PC-3 (cell line): ENCODE measurements around the gene AFG3L2. TPM values are rescaled to one million over a fixed set of nuclear protein-coding genes. Genes with fewer than 3 reads are reported as not detected.
A peak's percentile ranks its signal among the peaks of the same experiment; 100 is the strongest.

Experiments
- ATAC-seq: fragments of 200-7000 bp; cut with Tn5 transposase; 2 replicates; pipeline ENCODE4 v1.9.1; 2020; ENCODE audit warnings: mild to moderate bottlenecking, moderate library complexity
- BruUV-seq: library from RNA; stranded (reverse); fragments of 400-500 nt; replicated peaks from 2 replicates; lab custom pipeline; 2021; lab: Mats Ljungman, UMichigan
- CTCF ChIA-PET: fragments of 300-600 bp; sonication (Branson Sonifier 250); formaldehyde crosslinking; loops from one replicate; lab custom pipeline; 2022; ENCODE audit warnings: antibody characterized with exemption; lab: Charles Lee
- POLR2A ChIA-PET: fragments of 300-600 bp; sonication (Branson Sonifier 250); formaldehyde crosslinking; loops from one replicate; lab custom pipeline; 2022; ENCODE audit warnings: antibody characterized with exemption; ENCODE audit not compliant: unreplicated experiment; lab: Charles Lee
- DNase-seq: peaks from one replicate; pipeline ENCODE4 v3.0.0-alpha.2; 2015
- H2AFZ ChIP-seq: fragments of 300-600 bp; sonication (generic); 2 replicates; pipeline ENCODE4 v1.6.0; 2016; ENCODE audit warnings: antibody characterized with exemption, low read length
- H3F3A ChIP-seq: fragments of 300-600 bp; sonication (generic); one replicate; pipeline ENCODE4 v1.6.0; 2017; ENCODE audit warnings: antibody characterized with exemption, low read length, control low read depth, mild to moderate bottlenecking; ENCODE audit not compliant: unreplicated experiment
- H3K27ac ChIP-seq: fragments of 300-600 bp; sonication (generic); 2 replicates; pipeline ENCODE4 v1.5.1; 2016; ENCODE audit warnings: mild to moderate bottlenecking, low read length
- H3K27me3 ChIP-seq: fragments of 300-600 bp; sonication (generic); 2 replicates; pipeline ENCODE4 v1.6.1; 2016; ENCODE audit warnings: low read length, mixed read lengths
- H3K36me3 ChIP-seq: fragments of 300-600 bp; sonication (generic); 2 replicates; pipeline ENCODE4 v1.6.1; 2016; ENCODE audit warnings: low read depth, mixed run types, low read length, mixed read lengths
- H3K4me1 ChIP-seq: fragments of 300-600 bp; sonication (generic); 2 replicates; pipeline ENCODE4 v1.5.1; 2016; ENCODE audit warnings: low read length; ENCODE audit not compliant: insufficient read depth
- H3K4me2 ChIP-seq: fragments of 300-600 bp; sonication (generic); 2 replicates; pipeline ENCODE4 v1.6.0; 2016; ENCODE audit warnings: low read length
- H3K4me3 ChIP-seq: fragments of 300-600 bp; sonication (generic); 2 replicates; pipeline ENCODE4 v1.5.1; 2016; ENCODE audit warnings: mild to moderate bottlenecking, low read length, mixed read lengths
- H3K79me2 ChIP-seq: fragments of 300-600 bp; sonication (generic); 2 replicates; pipeline ENCODE4 v1.6.1; 2017; ENCODE audit warnings: low read length, mixed read lengths
- H3K9ac ChIP-seq: fragments of 300-600 bp; sonication (generic); 2 replicates; pipeline ENCODE4 v1.6.0; 2016; ENCODE audit warnings: mild to moderate bottlenecking, low read length
- H3K9me2 ChIP-seq: fragments of 300-600 bp; sonication (generic); replicated peaks from 2 replicates; pipeline ENCODE4 v1.6.1; 2016; ENCODE audit warnings: mixed run types, low read length, mixed read lengths
- H3K9me3 ChIP-seq: fragments of 300-600 bp; sonication (generic); 2 replicates; pipeline ENCODE4 v1.6.1; 2016; ENCODE audit warnings: low read length, mixed read lengths
- H4K20me1 ChIP-seq: fragments of 300-600 bp; sonication (generic); 2 replicates; pipeline ENCODE4 v1.6.1; 2016; ENCODE audit warnings: low read length, mixed read lengths
- EZH2 ChIP-seq: fragments of 300-600 bp; sonication (generic); IDR thresholded peaks from one replicate; pipeline ENCODE4 v1.6.1; 2017; ENCODE audit warnings: antibody characterized with exemption, mild to moderate bottlenecking, low read length; ENCODE audit not compliant: unreplicated experiment
- EZH2phosphoT487 ChIP-seq: fragments of 300-600 bp; sonication (generic); IDR thresholded peaks from 2 replicates; pipeline ENCODE4 v1.6.1; 2018; ENCODE audit warnings: mild to moderate bottlenecking, antibody characterized with exemption, low read length, borderline replicate concordance
- intact Hi-C: fragments of 100-400 bp; cut with micrococcal nuclease; formaldehyde crosslinking; loops from 2 replicates; pipeline ENCODE4 v1.9.0; 2023
- total RNA-seq: library from RNA; depleted of rRNA; stranded (reverse); fragments of >200 nt; gene quantifications from 2 replicates; pipeline ENCODE4 v1.2.3, GENCODE V29; 2014
- TF ChIP-seq, protein P1 (sequence below): fragments of 300-600 bp; sonication (generic); conservative IDR thresholded peaks from 2 replicates; pipeline ENCODE4 v1.5.1; 2017; ENCODE audit warnings: antibody characterized with exemption, low read depth, mild to moderate bottlenecking, low read length

Gene AFG3L2
- total RNA-seq, 1 experiment from 2014 or later, result 79.3 TPM

DNA sequence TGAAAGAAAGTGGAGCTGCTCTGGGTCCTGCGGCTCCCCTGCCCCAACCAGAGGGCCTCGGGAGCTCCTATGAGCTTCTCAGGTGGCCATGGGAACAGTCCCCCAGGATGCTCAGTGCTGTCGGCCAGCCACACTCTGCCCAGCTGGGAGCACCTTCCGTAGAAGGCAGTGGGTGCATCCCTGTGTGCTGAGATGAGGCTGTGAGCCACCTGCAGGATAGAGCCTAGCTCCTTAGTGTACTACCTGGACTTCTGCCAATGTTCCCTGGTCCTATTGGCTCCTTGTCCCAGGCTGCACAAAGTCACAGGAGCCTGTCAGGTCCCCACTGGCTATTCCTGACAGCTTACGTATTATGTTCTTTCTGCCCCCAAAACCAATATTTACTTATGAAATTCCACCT is 46.8 kb upstream of the AFG3L2 start:
- no peaks in the 10 kb centered on the region for H4K20me1 ChIP-seq
- peak; percentile 16; the same call in 1 of the 2 replicates for ATAC-seq
- POLR2A ChIA-PET, result interaction anchor here (0.6 kb wide), 1 partner anchor 47 kb away, joined by 3 read pairs; the partner anchor contains the start of gene AFG3L2
- H2AFZ ChIP-seq, result no peak overlapping the region
- peak; percentile 33 for DNase-seq
- BruUV-seq, result no TSS peak
- peaks cover under 1% of the 10 kb centered on the region; the same call in 1 of the 2 replicates for H3K79me2 ChIP-seq
- TF ChIP-seq, protein P1, sequence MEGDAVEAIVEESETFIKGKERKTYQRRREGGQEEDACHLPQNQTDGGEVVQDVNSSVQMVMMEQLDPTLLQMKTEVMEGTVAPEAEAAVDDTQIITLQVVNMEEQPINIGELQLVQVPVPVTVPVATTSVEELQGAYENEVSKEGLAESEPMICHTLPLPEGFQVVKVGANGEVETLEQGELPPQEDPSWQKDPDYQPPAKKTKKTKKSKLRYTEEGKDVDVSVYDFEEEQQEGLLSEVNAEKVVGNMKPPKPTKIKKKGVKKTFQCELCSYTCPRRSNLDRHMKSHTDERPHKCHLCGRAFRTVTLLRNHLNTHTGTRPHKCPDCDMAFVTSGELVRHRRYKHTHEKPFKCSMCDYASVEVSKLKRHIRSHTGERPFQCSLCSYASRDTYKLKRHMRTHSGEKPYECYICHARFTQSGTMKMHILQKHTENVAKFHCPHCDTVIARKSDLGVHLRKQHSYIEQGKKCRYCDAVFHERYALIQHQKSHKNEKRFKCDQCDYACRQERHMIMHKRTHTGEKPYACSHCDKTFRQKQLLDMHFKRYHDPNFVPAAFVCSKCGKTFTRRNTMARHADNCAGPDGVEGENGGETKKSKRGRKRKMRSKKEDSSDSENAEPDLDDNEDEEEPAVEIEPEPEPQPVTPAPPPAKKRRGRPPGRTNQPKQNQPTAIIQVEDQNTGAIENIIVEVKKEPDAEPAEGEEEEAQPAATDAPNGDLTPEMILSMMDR, result no peak
- TF ChIP-seq EZH2phosphoT487 (no peak), EZH2 (no peak)
- no peaks in the 10 kb centered on the region for H3K27me3 ChIP-seq
- peaks cover 8% of the 10 kb centered on the region for H3K36me3 ChIP-seq
- no peaks in the 10 kb centered on the region for H3K9me3 ChIP-seq
- H3K4me3 ChIP-seq, result no peak overlapping the region
- CTCF ChIA-PET, result interaction anchor here (1.4 kb wide), 1 partner anchor 16 kb away, joined by 3 read pairs; the partner anchor contains the start of gene PRELID3A
- intact Hi-C loops, result no loop called here
- H3K9me2 ChIP-seq, result no peaks in the 10 kb centered on the region
- H3K9ac ChIP-seq, result no peak overlapping the region
- H3F3A ChIP-seq, result peaks cover 4% of the 10 kb centered on the region
- H3K4me1 ChIP-seq, result no peaks in the 10 kb centered on the region
- no peak overlapping the region for H3K27ac ChIP-seq
- no peak overlapping the region for H3K4me2 ChIP-seq

DNA sequence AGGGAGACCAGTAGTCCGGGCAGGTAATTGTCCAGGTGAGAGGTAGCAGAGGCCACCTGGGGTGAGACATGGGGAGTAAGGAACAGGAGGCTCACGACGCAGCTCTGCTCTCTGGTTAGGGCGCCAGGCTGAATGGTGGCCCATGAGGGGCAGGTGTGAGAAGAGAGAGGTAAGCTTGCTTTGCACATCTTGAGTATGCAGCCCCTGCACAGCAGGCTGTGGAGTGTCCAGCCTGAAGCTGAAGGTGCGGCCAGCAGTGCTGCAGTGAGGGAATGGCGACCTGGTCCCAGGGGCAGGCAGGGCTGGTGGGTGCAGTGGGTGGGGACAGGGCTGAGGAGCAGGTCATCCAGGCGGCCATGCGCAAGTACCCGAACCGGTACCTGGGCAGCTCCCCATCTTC is 46.4 kb upstream of the AFG3L2 start:
- H3K9me3 ChIP-seq, result no peaks in the 10 kb centered on the region
- H4K20me1 ChIP-seq, result no peaks in the 10 kb centered on the region
- POLR2A ChIA-PET, result interaction anchor here (0.6 kb wide), 1 partner anchor 47 kb away, joined by 3 read pairs; the partner anchor contains the start of gene AFG3L2
- H3K9me2 ChIP-seq, result no peaks in the 10 kb centered on the region
- BruUV-seq, result no TSS peak
- H3K36me3 ChIP-seq, result peaks cover 8% of the 10 kb centered on the region
- H3K9ac ChIP-seq, result no peak overlapping the region
- ATAC-seq, result no peak
- no peak overlapping the region for H3K27ac ChIP-seq
- CTCF ChIA-PET, result interaction anchor here (1.4 kb wide), 1 partner anchor 16 kb away, joined by 3 read pairs; the partner anchor contains the start of gene PRELID3A
- intact Hi-C loops, result no loop called here
- H3K27me3 ChIP-seq, result no peaks in the 10 kb centered on the region
- H3K79me2 ChIP-seq, result peaks cover 5% of the 10 kb centered on the region; the same call in 1 of the 2 replicates
- DNase-seq, result no peak
- H2AFZ ChIP-seq, result no peak overlapping the region
- TF ChIP-seq, protein P1, result no peak
- no peak for TF ChIP-seq EZH2phosphoT487
- TF ChIP-seq EZH2, result no peak
- H3K4me2 ChIP-seq, result no peak overlapping the region
- peaks cover 4% of the 10 kb centered on the region for H3F3A ChIP-seq
- H3K4me3 ChIP-seq, result no peak overlapping the region
- no peaks in the 10 kb centered on the region for H3K4me1 ChIP-seq

DNA sequence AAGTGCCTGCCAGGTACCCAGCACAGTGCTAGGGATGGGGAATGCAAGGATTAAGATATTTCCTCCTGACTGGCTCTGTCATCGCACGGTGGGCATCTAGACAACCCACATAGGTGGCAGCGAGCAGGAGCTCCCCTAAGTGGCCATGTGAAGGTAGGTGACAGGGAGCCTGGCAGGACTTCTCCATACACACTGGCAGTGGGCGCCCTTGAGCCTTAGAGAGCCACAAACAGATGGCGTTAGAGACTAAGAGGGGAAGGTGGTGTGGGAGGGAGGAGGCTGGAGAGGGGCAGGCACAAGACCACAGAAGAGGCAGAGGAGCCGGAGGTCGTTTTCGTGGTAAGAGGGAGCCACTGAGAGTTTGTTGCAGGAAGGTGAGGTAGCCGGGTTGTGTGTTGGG is 45.9 kb upstream of the AFG3L2 start:
- H3K79me2 ChIP-seq, result peaks cover 6% of the 10 kb centered on the region; the same call in 1 of the 2 replicates
- H3K27ac ChIP-seq, result no peak overlapping the region
- H3K4me1 ChIP-seq, result no peaks in the 10 kb centered on the region
- H2AFZ ChIP-seq, result no peak overlapping the region
- TF ChIP-seq EZH2, result no peak
- TF ChIP-seq, protein P1, result peak; percentile 64
- POLR2A ChIA-PET, result no interaction called here
- no peak overlapping the region for H3K4me2 ChIP-seq
- intact Hi-C loops, result no loop called here
- ATAC-seq (peak; percentile 11; the same call in 1 of the 2 replicates), DNase-seq (peak; percentile 23)
- H3K36me3 ChIP-seq, result peaks cover 8% of the 10 kb centered on the region
- H3K9ac ChIP-seq, result no peak overlapping the region
- BruUV-seq, result no TSS peak
- peaks cover 4% of the 10 kb centered on the region for H3F3A ChIP-seq
- CTCF ChIA-PET, result no interaction called here
- no peaks in the 10 kb centered on the region for H4K20me1 ChIP-seq
- H3K9me3 ChIP-seq, result no peaks in the 10 kb centered on the region
- H3K9me2 ChIP-seq, result no peaks in the 10 kb centered on the region
- H3K27me3 ChIP-seq, result no peaks in the 10 kb centered on the region
- H3K4me3 ChIP-seq, result no peak overlapping the region
